Coronary artery (tissue), 2 donors: ENCODE data around the gene ZER1.
"Not testable (repeated sequence)": the region's sequence is repeated elsewhere in the genome, so short reads cannot be mapped to it uniquely, and the experiment has no call there.

Experiments
- DNase-seq: peaks from one replicate; pipeline ENCODE4 v3.0.0-alpha.2; 2017; ENCODE audit warnings: low spot score
- H3K27ac ChIP-seq, 2 donors: fragments of 200-600 bp; sonication (generic); one replicate each; pipeline ENCODE4 v1.5.1; 2016 to 2019
- H3K4me3 ChIP-seq: fragments of 200-600 bp; sonication (generic); 2 replicates; pipeline ENCODE4 v1.5.1; 2016; ENCODE audit warnings: mild to moderate bottlenecking, moderate library complexity
- TF ChIP-seq, protein P1 (sequence below): fragments of 200-600 bp; sonication (generic); IDR thresholded peaks from one replicate; pipeline ENCODE4 v1.5.1; 2019; ENCODE audit warnings: antibody characterized with exemption

Gene ZER1

DNA sequence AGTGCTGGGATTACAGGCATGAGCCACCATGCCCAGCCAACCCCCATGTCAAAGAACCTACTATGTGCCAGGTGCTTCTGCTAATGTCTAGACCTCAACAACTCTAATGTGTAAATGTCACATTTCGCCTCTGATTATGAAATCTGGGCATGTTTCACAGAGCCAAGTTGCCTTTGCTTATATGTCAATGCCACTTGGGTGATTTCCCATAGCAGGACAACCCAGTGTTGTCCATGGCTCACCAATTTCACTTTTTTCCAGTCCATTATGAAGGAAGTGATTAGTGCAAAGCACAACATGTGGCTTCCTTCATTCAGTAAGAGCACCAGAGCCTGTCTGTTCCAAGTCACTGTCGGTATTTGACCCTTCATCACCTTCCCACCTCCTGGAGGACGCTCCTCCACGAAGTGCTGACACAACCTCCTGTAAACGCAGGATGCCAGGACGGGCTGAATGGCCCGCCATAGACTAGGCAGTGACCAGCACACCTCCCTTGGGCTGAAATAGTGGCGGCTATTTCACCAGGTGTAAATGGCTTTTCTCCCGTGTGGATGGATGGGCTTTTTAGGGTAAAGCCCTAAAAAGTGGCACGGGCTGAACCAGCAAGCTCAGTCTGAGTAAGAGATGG, 70.4 kb downstream of the ZER1 start:
- TF ChIP-seq, protein P1, sequence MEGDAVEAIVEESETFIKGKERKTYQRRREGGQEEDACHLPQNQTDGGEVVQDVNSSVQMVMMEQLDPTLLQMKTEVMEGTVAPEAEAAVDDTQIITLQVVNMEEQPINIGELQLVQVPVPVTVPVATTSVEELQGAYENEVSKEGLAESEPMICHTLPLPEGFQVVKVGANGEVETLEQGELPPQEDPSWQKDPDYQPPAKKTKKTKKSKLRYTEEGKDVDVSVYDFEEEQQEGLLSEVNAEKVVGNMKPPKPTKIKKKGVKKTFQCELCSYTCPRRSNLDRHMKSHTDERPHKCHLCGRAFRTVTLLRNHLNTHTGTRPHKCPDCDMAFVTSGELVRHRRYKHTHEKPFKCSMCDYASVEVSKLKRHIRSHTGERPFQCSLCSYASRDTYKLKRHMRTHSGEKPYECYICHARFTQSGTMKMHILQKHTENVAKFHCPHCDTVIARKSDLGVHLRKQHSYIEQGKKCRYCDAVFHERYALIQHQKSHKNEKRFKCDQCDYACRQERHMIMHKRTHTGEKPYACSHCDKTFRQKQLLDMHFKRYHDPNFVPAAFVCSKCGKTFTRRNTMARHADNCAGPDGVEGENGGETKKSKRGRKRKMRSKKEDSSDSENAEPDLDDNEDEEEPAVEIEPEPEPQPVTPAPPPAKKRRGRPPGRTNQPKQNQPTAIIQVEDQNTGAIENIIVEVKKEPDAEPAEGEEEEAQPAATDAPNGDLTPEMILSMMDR = no peak
- Histone ChIP-seq H3K4me3 (no peak overlapping the region), H3K27ac (no peak overlapping the region)
- no peak for DNase-seq

DNA sequence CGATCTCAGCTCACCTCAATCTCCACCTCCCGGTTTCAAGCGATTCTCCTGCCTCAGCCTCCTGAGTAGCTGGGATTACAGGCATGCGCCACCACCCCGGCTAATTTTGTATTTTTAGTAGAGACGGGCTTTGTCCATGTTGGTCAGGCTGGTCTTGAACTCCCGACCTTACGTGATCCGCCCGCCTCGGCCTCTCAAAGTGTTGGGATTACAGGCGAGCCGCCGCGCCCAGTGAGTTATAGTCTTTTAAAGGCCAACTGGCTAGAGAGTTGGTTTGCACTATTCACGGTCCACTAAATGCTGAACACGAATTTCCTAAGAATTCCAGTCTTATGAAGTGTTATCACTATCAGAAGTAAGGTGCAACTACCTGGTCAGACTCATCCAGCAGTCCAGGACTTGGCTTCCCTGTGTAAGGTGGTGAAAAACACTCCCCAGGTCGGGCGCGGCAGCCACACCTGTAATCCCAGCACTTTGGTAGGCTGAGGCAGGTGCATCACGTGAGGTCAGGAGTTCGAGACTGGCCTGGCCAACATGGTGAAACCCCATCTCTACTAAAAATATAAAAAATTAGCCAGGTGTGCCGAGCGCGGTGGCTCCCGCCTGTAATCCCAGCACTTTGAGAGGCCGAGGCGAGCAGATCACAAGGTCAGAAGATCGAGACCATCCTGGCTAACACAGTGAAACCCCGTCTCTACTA, 72.5 kb downstream of the ZER1 start:
- DNase-seq, H3K4me3 ChIP-seq, H3K27ac ChIP-seq: not testable (repeated sequence)

DNA sequence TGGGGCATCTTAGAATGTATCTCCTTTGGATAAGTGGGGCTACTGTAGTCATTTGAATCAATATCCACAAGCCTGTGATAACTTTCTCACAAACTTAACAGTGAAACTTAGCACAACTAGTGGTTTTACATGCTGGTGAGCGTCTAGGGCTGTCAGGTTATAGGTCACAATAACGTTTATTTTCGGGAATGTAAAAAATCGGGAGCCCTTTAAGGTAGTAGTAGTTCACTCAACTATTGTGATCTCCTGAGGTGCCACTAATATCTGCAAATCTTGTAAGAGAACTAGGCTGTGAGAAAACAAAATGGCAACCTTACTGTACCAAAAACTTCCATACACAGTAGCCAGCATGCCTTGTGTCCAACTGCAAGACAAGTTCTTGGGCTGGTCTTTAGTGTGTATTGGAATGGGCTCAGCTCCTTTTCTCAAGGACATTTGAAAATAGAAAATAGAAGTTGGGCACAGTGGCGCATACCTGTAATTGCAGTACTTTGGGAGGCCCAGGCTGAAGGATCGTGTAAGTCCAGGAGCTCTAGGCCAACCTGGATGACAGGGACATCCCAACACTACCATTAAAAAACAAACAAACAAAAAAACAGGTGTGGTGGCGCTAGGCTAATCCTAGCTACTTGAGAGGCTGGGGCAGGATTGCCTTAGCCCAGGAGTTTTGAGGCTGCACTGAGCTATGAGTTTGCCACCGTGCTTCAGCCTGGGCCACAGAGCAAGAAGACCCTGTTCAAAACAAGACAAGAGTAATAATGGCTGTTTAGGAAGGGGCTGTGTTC, 74.6 kb downstream of the ZER1 start:
- TF ChIP-seq, protein P1 = no peak
- Histone ChIP-seq H3K4me3 (no peak overlapping the region), H3K27ac (no peak overlapping the region)
- no peak for DNase-seq

DNA sequence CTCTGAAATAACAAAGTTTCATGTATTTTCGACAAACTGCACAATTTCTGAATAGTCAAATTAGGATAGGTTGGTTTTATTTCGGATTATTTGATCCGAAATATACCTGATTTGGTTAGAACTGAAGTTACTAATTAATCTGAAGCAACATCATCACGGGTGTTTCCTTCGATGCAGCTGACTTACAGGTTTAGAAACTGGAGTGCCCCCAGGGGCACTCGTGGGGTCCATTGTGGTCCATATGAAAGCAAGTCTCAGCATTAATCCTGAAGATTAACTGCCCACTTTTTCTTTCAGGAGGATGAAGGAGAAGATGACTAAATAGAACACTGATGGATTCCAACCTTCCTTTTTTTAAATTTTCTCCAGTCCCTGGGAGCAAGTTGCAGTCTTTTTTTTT, 77.4 kb downstream of the ZER1 start:
- Histone ChIP-seq H3K4me3 (no peak overlapping the region), H3K27ac (no peak overlapping the region)
- TF ChIP-seq, protein P1 = no peak
- no peak for DNase-seq

DNA sequence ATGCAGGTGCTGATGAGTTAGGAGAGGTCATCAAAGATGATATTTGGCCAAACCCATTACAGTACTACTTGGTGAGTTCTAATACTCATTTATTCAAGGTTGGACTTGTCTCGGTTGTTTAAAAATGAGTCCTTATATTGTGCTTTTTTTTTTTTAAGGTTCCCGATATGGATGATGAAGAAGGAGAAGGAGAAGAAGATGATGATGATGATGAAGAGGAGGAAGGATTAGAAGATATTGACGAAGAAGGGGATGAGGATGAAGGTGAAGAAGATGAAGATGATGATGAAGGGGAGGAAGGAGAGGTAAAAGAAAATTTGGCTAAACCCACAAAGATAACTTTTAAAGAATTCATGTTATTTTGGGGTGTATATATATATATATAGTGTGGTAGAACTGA, 78.0 kb downstream of the ZER1 start:
- DNase-seq, H3K27ac ChIP-seq, H3K4me3 ChIP-seq: not testable (repeated sequence)

DNA sequence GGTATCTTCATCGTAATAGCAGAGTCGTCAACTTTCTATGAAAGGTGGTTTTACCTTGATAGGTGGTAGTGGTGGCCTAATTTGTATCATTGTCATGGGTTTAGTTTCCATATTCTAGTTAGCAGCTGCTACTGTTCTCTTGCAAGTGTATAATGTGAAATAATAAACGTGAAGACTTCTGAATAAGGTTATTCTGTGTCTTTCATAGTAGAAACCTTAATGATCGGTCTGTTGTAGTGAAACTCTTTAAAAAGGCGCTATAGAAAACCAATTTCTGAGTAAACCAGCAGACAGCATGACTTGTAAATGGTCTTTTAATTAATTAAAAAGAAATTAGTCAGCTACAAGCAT, 81.1 kb downstream of the ZER1 start:
- TF ChIP-seq, protein P1 = no peak
- no peak for DNase-seq
- peak overlapping the region; percentile 93 for H3K4me3 ChIP-seq
- H3K27ac ChIP-seq = peak overlapping the region in 1 of 2 donors; percentile 97

DNA sequence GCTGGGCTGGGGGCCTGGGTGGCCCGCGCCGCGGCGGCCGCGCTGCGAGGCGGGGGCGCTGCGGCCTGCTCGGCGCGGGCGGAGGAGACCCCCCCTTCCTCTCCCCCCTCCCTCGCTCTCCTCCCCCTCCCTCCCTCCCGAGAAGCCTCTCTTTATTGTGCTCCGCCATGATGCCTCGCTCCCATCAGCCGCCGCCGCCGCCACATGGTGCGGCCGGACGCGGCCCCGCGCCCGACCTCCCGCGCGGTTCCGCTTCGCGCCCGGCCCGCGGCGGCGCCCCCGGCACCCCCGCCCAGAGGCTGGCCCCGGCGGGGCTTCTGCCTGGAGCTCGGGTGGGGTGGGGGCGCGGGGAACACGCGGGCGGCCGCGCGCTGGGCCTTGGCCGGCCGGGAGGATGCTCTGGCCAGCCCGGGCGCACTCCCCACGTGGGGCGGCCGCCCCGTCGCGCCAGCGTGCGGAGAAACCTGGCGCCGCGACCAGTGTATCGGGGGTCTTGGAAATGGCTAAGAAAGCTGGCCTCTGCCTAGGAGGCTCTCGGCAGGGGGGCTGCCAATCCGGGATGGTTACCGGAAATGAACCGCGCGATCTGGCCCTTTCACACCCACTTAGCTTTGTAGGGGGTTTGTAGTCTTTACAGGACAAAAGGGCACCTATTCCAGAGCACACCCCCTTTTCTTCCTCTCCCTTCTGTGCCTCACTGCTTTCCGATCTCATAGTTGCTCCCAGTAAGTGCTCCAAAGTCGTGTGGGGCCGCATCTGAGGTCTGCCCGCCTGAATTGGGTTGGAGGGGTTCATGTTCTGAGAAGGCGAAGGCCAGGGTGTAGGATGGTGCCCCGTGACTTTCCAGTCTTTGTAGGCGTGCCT, 81.7 kb downstream of the ZER1 start:
- TF ChIP-seq, protein P1 = no peak
- H3K4me3 ChIP-seq = peak overlapping the region; percentile 93
- no peak for DNase-seq
- H3K27ac ChIP-seq = peak overlapping the region; percentile 46 to 97
